Right lung (tissue), 5 donors: ENCODE measurements around the gene CNTFR. TPM values are rescaled to one million over a fixed set of nuclear protein-coding genes. Genes with fewer than 3 reads are reported as not detected.

ENCODE experiments used
- DNase-seq, 2 donors: peaks; one replicate each; pipeline ENCODE4 v3.0.0-alpha.2; 2013
- polyA plus RNA-seq, 5 donors: library from polyadenylated mRNA; unstranded; fragments of 120-200 nt; gene quantifications; one replicate each; pipeline versions ENCODE4 v1.2.1 to v1.2.3, GENCODE V29; 2013; ENCODE audit warnings: inconsistent platforms in 1 of 5, low replicate concordance in 1 of 5; ENCODE audit not compliant: insufficient read length in 5 of 5, insufficient read depth in 1 of 5

CNTFR gene
- polyA plus RNA-seq, 5 donors = 24.2 to 42.1 (median 32.7) TPM

DNA sequence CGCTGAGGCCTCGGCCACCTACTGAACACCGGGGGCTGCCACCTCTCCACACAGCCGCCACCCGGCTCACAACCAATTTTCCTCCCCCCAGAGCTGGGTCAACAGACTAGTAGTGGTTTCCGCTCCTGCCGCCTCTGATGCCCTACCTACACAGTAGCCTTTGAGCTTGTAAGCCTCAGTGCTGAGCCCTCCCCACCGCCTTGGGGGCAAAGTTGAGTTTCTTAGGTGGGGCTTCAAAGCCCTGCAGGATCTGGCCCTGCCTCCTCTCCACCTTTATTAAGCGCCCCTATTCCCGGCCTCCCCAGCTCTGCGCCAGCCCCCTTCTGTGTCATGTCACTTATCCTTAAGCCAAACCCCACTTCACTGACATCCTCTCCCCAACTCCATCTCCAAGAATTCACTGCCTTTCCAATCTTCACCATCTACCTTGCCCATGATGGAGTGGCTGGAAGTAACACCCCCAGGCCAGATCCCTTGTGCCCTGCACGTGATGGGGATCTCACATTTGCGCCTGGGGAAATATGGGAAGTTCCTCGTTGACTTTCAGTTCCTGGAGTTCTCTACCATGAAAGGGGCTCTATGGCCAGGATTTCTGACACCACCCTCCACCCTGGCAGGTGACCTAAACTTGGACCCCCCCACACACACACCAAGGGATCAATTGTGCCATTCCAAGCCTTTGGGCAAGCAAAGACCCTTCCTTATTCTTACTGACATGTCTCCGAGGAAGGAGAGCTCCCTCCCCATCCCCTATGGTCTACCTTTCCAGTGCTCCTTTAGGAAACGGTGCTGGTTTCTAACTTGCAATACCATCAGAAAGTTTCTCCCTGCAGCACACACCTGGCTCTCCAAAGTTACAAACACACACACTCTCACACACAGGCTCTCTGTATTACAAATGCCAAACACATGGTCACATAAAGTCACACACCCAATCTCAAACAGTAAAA is 2.7 kb upstream of the CNTFR start:
- no peak for DNase-seq

DNA sequence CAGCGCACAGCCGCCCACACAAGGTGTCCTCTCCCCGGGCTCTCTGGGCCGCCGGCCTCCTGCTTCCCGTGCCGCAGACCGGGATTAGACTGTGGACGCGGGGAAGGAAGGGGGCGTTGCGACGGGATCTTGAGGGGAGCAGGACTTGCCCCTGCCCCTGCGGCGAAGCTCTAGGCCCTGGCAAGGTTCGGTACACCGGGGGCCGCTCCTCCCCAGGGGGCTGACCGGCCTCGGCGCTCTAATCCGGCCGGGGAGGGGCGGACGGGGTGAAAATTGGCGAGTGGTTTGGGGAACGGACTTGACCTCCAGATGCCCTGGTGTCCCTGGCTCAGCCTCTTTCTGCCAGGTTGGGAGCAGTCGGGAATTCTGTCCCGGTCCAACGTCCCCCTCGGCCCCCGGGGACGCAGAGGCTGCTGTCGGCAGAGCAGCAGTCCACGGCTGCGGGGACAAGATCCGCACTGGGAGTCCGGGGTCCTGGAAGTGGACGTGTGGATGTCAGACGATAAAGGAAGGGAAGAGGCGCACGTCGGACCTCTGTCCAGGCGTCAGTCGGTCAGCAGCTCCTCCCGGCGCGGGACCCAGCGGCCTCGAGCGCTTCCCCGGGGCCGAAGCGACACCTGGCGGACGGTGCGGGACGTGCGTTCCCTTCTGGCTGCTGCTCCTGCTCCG is 1.9 kb upstream of the CNTFR start:
- peak; percentile 75 to 81 for DNase-seq

DNA sequence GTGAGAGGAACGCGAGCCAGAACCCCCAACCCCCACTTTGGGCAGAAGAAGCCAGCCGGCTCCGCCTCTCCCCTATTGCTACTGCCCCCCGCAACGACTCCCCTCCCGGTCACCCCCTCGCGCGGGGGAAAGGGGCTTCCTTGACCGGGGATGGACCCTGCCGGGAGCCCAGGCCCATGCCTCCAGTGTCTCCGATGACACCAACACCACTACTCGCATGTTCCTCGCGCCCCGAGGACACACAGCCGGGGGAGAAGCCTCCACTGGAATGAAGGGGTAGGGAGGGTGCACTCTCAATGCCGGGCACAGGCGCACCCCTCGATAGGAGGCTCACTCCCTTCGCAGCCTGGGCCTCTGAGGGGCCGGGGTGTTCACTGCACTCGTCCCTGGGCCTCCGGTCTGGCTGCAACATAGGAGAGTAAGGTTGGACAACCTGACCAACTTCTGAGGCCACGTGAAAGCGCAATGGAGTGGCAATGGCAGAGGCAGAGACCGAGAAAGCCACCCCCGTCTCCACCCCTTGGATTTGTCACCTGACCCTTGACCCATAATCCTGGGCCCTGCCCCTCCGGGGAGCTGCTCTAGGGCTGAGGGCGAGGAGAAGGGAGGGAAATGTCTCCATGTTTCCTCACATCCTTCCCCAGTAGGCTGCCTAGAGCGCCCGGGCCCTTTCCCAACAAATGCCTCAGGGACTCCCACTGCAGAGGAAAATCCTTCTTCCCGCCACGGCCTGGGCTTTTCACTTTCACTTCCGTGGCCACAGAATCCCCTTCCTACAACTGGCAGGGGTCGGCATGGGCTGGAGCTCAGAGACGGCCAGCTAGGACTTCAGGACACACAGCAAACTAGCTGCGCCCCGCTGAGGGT is 1.1 kb upstream of the CNTFR start:
- DNase-seq = no peak

DNA sequence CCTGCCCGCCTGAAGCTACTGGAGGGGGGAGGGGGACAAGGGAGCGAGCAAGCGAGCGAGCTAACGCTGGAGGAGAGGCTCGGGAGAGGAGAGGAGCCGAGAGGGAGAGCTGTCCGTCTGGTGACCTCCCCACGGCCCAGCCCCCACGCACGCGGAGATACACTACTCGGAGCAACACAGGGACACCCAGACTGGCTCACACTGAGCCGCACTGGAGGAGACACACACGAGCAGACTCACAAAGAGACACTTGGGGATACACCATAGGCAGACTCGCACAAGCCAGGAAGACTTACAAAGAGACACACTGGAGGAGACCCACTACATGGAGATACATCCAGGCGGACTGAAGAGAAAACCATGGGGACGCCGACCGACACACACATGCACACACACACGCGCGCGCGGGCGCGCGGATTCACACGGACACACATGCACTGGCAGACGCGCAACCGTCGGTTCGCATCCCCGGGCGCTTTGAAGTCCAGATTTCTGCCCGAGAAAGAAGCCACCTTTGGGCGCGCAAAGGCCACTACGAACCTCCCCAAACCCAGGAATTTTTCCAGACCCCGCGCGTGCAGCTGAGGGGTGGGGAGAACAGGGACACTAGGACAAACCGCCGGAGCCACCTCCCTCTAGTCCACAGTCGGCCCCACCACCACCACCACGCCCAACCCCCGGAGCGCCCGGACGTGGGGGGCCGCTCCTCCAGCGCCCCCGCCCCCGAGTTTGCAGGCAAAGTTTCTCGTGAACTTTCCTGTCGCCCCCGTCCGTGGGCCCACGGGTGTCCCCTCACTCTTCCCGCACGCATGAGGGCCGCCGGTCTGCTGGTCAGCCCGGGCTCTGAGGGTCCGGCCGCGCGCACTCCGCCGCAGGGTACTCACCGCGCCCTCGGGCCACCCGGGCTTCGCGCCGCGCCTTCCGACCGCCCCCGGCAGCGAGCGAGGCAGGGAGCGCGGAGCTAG is 571 bp downstream of the CNTFR start:
- no peak for DNase-seq

DNA sequence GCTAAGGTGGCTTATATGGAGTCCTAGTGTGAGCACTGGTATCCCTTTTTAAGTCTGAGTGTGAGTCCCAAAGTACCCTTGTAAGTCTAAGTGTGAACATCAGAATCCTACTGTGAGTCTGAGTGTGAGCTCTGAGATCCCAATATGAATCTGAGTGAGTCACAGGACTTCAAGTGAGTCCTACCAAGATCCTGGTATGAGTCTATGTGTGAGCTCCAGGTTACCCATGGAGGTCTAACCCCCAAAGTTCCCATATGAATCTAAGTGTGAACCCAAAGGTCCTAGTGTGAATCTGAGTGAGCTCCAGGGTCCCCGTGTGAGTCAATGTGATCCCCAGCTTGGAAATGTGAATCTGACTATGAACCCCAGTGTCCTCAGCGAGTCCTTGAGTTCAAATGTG is 2.3 kb downstream of the CNTFR start:
- DNase-seq = no peak

DNA sequence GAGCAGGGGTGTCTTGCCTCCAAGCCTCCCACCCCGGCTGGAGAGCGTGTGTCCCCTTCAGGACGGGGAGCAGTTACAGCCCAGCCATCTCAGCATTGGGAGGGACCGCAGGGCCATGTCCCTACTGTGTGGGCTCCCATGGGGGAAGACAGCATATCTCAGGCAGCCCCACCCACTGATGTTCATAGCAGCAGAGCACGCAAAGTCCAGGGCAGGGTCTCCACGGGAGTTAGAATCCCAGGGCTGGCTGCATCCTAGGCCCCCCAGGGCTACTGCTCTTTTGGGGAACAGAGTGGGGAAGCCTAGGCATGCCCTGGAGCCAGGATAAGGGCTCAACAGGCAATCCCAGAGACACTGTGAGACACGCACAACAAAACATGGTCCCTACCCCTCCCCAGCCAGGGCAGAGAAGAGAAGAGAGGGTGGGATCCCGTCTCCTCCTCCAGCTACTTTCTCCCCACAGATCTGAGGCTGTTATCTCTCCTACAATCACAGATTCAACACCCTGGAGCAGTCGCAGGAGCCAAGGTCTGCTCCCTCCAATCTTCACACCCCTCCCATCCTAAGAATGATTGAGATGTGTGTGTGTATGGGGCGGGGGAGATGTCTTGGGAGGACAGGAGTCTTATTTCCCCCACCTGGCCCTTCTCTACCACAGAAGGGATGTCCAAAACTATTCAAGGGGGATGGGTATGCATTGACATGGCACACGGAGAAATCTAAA is 3.4 kb downstream of the CNTFR start:
- DNase-seq = no peak

DNA sequence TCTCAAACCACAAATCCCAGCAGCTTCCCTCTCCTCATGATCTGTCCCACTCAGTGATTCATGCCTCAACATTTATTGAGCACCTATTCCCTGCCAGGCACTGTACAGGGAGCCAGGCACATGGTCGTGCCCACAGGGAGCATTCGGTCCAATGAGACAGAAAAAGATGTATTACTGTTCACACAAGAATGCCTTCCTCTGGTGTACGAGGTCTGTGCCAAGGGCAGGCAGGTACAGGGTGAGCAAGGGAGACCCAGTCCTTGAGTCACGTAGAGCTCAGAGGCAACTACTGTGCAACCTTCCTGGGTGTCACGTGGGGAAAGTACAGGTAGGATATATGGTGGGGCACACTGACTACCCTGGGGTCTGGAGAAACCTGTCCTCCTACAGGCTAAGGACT is 4.6 kb downstream of the CNTFR start:
- DNase-seq = no peak

DNA sequence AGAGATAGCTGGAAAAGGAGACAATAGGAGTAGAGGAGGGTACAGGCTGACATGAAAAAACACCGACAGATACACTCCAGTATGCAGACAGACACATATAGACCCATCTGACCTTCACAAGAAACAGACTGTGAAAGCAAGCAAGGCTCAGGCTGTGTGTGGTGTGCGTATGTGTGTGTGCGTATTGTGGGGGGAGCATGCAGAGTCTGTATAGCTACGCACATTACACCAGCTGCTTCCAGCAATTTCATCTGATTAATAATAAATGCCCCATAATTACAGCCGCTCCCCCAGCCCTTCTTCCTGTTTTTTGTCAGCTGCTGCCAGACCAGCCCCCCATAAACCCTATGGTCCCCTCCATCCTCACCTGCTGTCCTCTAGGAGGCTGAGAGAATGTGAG is 6.7 kb downstream of the CNTFR start:
- DNase-seq = no peak

DNA sequence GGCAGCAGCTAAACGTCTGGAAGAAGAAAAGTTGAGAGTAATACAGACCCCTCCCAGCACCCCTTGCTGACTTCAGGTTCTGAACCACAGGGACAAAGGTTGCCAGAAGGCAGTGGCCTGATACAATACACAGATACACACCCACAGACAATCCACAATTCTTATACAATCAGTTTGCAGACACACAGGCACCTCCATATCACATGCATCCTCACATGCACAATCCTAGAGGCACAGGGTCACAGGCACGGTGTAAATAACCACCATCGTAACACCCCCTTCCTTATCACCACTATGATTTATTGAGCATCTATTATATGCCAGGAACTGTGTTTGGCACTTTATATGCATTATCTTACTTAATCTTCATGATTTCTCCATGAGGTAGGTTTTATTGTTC is 8.2 kb downstream of the CNTFR start:
- no peak for DNase-seq

DNA sequence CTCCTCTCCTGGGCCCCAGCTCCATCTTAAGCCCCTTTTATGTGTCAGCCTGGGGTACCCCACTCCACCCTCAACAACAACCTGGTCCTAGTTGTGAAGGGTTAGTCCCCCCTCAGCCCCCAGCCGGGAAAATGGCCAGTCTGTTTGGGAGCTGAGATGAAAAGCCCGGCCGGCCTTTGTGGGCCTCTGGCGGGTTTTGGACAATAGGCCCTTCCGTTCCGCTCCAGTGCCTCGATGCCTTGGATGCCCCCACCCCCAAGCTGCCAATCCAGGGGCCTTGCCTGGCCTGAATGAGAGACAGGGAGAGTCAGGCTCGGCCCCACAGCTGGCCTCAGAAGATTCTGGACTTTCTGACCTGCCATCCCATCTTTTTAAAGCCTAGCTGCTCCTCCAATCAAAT is 9.2 kb downstream of the CNTFR start:
- DNase-seq = no peak

DNA sequence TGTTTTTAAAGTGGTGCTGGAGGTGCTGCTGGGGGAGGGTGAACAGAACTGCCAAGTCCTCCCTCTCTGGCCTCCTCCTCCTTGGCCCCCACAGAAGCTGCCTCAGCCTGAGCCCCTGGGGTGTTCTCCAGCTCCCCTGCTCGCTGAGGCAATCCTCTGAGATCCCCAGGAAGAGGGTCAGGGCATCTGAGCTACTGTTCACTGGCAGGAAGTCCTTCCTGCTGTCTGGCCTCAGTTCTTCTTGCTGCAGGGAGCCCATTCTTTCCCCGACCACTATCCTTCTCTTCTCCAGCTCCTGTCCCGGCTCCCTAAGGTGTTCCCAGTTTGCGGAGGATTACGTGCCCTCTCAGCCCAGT is 9.7 kb downstream of the CNTFR start:
- no peak for DNase-seq

DNA sequence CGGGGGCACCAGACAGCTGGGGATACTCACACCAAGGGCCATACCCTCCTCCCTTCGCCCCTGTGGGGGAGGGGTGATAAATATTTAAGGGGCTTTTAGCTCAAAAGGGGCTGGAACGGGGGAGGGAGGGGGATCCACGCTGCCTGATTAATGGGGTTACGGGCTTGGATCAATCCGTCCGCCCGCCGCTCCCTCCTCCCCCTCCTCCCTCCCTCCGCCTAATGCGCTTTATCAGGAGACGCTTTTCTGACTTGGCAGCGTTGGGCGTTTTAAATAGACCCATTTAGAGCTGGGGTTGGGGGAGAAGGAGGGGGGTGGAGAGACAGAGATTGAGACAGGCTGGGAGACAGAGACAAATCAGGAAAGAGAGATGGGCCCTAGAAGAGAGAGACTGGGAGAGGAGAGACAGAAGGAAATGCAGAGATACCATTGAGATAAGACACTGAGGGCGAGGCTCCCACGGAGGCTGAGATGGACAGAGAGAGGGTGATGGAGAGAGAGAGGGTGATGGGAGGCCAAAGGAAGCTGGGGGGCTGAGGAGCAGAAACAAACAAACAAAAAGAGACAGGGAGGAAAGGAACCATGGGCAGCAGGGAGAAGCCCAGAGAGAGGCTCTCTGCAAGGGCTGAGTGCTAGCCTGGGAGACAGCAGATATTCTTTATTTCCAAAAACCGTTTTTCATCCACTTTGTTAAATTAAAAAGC is 10.3 kb downstream of the CNTFR start:
- peak; percentile 73 to 79 for DNase-seq

DNA sequence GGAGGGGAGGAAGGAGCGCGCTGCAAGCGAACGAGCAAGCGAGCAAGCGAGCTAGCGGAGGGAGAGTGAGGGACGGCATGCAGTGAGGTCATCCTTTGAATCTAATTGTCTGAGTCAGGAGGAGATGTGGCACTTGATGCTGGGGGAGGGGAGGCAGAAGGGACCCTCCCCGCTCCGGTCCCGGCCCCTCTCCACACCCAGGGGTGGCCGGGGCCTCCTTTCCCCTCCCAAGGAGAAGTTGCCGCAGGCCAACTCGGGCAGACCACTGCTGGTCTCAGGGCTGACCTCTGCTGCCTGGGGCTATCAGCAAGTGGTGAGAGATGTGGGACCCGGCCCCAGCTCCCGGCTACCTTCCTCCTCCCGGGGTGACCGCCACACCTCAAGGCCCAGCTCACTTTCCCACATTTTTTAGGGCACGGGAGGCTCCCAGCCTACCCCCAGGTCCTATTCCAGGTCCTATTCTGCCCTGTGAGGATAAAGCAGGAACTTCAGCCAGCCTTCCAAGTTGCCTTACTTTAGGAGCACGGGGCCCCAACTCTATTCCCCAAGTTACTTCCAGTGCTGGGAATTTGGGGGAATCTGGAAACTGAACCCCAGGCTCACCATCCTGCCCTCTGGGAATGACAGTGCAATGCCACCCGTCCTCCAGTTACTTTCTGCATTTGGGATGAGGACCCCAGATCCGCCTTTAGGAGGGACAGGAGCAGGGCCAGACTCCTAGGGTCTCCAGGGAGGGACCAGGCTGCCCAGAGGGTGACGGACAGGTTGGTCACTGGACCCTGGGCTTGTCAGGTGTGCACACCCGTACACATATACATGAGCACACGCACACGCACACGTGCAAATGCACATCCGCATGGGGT is 11.1 kb downstream of the CNTFR start:
- DNase-seq = no peak

DNA sequence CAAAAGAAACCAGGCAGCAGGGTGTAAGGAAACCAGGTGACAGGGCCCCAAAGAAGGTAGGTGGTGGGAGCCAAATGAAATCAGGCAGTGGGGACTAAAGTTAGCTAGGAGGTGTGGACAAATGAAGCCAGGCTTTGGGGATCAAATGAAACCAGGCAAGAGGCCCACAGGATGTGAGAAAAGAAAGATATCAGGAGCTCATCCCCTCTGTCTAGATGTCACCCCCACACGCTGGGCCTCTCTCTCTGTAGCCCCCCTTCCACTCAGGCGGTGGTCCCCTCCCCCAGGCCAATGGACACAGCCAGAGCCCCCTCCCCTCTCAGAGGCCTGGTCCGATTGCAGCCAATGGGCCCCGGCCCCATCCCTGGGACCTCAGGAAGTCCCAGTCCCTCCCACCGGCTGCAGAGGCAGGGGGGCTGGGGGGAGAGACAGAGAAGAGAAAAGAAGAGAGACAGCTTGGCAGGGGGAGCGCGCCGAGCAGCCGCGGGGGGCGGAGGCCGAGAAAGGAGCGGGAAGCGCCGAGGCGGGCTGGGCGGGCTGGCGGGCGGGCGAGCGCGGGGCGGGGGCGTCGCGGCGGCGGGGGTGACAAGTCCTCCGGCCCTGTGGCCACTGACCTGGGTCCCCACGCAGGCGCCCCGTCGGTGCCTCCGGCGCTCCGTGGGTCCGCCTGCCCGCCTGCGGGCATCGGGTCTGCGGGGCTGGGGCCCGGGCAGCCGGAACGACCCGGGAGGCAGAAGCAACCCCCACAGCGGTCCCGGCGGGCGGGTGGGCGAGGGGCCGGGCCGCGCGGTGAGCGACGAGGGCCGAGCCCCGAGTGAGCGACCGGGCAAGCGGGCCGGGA is 11.9 kb downstream of the CNTFR start:
- DNase-seq = peak; percentile 79 to 80

DNA sequence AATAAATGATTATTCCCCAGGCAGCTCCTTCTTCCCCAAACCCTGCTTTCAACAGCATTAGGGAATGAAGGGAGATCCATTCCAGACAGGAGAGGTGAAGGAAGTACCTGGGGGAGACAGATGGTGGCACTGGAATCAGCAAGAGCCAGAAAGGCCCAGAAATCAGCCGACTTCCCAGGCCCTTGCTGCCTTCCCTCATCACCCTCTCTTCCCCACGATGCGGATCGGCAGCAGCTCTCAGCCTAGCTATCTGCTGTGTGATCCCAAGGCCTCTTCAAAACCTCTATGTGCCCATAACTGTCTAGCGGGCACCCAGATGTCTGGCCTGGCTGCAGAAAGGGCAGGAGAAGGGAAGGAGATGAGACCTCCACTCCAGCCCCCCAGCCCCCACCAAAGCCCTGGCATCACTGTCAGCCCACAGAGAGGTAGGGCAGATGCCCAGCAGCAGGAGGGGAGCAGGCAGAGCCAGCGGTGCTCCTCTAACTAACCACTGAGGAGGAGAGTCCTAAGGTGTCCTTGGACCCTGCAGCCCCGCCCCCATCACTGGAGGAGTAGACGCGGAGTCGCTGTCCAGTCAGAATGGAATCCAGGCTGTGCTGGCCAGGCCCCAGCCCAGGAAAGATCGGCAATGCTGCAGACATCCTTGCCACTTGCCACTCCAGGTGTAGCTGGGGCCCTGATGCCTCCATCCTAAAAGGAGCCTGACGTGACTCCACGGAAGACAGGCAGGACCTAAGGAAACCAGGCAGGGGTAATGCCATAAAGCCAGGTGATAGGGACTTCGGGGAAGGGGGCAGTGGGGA is 12.7 kb downstream of the CNTFR start:
- no peak for DNase-seq

DNA sequence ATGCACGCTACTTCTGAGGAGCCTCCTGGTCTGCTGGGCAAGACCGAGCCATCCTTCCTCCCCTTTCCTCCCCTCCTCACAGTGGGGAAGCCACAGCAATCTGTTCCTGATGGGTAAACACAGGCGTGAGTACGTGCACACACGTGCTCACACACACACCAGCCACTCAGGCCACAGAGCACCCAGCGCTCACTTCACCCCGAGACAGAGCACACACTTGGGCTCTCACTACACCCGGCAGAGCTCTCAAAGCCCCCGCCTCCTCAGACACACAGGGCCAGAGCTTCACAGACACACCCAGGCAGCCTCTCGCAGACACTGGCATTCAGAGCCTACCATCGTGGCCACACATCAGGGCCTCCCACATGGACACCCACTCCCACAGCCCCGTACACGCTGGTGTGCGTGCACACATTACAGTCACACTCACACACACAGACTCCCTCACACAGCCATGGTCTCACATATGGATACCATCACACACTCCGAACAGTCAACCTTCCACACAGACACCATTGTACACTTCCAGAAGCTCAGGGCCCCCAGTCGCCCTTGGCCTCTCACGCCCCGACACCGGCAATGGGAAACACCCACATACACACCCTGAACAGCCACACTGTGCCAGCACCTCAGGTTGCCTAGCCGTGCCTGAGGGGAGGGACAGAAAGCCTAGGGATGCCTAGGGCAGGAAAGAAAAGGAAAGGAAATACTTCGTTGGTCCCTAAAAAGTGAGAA is 13.5 kb downstream of the CNTFR start:
- no peak for DNase-seq
